ENCODE measurements around the gene HNRNPF.
"Not testable (repeated sequence)": the region's sequence is repeated elsewhere in the genome, so short reads cannot be mapped to it uniquely, and the experiment has no call there.

Gene HNRNPF

DNA sequence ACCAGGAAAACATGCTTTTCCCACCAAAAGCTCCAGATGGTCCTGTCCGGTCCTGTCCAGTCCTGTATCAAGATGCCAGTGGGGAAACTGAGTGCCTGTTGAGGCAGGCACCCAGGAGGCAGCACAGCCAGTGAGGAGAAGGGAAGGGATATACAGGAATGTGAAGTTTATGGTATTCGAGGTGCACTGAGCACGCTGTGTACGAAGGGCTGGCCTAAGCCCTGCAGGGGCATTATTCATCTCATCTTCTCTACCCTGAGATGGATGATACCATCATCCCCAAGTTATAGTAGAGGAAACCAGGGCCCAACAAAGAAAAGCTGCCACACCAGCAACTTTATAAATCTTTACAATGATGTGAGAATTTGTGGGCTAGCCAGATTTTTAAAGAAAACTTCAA, 61.0 kb downstream of the HNRNPF start:
- no peak for DNase-seq

DNA sequence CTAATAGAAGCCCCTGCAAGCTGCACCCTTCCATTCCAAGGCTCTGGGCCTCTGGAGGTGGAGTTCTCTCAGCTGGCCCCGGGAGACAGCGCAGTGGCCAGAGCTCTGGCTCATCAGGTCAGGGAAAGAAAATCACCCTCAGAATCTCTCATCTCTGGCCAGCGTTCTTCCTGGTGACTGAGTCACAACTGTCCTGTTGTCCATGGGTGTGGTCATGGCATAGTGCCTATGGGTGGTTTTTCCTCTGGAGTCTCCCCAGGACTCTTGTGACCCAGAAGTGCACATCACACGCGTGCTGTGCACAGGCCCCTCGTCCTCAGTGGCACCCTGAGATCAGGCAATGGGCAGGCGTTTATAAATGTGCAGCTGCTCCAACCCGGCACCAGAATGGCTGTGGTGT, 64.9 kb downstream of the HNRNPF start:
- no peak for DNase-seq

DNA sequence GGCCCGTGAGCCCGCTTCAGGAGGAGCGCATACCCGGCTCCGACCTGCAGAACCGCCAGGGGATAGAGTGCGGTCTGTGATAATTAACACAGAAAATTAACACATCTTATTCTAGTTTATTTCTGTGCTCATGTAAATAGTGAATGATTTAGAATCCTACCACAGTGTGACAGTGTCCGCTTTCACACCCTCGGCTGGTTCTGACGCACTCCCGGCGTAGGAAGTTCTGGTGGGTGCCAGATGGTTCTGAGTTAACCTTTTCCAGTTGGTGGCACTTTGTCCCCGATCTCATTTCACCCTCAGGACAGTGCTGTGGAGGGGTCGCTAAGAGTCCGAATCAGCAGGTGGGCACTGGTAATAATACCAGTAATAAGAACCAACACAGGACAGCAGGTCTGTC, 65.9 kb downstream of the HNRNPF start:
- no peak for DNase-seq

DNA sequence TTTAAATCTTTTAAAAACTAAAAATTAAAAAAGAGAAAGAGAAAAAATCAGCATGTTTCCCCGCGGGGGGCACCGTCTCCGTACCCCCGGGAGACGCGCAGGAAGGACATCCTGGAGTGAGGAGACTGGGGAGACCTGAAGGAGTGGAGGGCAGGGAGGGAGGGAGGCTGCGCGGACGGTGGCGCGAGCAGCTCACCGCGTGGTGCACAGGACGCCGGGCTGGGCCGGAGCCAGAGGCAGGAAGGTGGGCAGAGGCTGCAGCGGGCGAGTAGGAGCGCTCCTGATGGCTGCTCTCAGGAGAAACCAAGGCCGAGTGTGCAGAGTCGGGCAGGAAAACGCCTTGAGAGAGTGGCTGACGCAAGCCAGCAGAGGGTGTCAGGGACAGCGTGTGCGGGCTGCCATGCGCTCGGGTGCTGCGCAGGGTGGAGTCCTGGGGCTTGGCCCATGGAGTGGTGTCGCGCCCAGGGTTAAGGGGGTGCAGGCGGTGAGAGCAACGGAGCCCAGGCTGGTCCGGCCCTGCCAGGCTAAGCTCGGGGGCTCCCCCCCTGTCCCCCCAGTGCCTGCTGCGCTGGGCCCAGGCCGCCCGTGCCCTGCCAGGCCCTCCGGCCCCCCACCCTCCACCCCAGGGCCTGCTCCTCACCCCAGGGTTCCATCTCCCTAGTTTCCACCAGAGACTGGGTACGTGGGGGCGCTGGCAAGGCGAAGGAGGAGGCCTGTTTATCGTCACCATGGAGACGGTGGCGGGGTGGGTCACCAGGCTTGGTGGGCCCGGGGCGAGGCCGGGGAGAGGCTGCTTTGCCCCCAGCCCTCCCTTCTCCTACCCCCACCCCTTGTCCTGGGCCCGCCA, 66.5 kb downstream of the HNRNPF start:
- DNase-seq = no peak

DNA sequence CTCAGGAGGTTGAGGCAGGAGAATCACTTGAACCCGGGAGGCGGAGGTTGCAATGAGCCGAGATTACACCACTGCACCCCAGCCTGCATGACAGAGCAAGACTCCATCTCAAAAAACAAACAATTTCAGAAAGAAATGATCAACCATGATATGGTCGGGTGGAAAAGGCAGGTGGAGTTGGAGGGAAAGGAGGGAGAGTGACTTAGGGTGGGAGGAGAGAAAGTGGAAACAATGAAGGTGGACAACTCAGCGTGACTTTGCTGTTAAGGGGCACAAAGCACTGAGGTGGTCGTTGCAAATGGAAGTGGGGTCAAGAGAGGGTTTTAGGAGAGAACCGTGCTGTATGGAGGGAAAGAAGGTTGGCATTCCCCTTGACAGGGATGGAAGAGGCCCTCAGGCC, 67.5 kb downstream of the HNRNPF start:
- no peak for DNase-seq

DNA sequence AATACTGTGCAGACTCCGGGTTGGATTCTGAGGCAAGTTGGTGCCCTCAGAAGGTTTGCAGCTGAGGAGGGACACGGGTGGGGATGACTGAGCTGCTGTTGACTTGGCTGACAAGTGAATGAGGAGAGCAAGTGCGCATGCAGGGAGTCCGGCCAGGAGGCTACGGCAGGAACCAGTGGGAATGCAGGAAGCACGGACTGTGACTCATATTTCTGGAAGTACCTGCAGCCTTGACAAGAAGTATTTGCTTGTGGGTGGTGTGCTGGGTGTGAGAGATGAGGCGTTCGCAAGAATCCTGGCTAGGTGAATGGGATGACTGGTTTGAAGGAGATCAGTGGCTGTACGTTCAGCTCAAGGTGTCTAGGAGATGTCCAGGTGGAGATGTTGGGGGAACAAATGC, 68.4 kb downstream of the HNRNPF start:
- no peak for DNase-seq

DNA sequence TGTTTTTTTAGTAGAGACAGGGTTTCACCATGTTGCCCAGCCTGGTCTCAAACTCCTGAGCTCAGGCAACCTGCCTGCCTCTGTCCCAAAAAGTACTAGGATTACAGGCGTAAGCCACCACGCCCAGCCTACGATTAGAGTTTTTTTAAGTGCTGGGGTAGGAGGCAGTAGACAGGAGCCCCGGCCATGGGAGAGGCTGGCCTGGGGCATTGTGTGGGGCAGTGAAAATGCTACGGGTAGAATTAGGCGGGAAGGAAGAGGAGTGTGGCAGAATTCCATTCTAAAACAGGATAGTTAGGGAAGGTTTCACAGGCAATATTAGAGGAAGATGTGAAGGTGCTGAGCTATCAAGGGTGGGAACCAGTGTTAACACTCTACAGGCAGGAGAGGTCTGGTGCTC, 68.9 kb downstream of the HNRNPF start:
- no peak for DNase-seq

DNA sequence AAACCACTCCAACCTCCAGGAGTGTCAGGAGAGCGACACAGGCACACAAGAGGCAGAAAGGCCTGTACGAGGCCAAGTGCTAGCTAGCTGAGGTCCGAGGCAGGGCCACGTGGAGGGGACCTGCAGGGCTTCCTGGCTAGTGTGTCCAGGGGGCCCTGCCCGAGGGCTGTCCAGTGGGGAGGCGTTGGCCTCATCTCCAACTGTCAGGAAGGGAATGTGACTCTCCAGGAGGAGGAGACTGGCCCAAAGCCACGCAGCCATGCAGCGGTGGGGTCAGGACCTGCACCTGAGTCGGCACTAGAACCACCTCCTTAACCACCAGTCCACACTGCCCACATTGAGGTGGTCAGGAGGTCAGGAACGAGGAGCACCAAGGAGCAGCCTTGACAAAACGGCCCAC, 69.8 kb downstream of the HNRNPF start:
- DNase-seq = no peak

DNA sequence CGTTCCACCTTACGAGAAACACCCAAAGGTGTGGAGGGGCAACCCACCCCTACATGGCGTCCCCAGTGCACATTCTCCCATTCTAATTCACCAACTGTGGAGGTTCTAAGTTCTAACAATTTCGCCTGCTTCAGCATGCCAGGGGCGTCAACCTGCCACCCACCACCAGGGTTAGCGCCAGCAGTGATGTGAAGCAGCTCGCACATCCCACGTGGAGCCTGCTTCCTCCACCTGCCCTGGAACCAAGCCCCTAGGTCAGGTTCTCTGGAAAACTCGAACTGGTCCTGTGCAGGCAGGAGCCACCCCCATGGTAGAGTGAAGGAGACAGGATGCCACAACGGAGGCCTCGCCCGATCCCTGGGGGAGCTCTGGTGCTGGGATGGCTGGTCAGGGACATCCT, 70.9 kb downstream of the HNRNPF start:
- no peak for DNase-seq

DNA sequence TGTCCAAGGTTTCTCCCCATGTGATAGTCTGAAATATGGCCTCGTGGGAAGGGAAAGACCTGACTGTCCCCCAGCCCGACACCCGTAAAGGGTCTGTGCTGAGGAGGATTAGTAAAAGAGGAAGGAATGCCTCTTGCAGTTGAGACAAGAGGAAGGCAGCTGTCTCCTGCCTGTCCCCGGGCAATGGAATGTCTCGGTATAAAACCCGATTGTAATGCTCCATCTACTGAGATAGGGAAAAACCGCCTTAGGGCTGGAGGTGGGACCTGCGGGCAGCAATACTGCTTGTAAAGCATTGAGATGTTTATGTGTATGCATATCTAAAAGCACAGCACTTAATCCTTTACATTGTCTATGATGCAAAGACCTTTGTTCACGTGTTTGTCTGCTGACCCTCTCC, 71.5 kb downstream of the HNRNPF start:
- not testable (repeated sequence) for DNase-seq

DNA sequence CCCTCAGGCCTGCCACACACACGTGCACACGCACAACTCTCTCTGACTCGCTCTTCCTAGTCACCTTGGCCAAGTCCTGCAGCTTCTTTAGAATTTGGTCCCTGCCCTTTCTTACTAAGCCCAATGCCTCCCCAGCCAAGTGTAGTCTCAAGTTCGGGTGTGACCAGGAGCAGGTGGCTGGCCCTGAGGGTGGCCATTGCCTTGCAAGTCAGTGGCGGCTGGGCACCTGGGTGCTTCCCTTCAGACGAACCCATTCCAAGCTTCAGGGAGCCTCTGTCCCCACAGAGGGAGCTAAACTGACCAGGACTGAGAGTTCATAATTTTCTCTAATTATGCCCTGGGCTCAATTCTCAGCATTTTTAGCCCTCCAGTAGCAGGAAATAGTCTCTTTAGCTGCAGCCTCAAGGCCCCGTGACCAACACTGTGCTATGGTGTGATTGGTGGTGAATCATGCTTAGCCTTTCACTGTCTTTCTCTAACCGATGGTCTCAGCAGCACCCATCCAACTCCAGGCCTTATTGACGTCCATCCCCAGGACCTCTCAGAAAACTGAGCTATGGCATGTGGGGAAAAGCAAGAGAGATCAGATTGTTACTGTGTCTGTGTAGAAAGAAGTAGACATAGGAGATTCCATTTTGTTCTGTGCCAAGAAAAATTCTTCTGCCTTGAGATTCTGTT, 72.2 kb downstream of the HNRNPF start:
- DNase-seq = no peak

DNA sequence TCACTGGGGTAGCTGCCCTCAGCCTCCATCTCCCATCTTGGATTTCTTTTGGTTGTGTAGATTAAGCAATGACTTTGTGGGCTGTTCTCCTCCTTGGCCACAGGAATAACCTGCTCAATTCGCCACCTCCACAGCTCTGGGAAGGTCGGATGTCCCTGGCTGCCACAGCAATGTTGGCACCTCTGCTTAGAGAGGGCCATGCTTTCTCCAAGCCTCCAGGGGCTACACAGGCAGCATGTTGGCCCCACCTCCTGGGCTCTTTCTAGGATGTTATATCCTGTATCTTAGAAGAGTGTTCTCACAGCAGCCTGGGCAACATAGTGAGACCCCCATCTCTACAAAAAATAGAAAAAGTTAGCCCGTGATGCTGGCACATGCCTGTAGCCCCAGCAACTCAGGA, 72.9 kb downstream of the HNRNPF start:
- no peak for DNase-seq

All from NCI-H146 (cell line).